ENCODE measurements around the gene ZNF426.
"Not testable (repeated sequence)": the region's sequence is repeated elsewhere in the genome, so short reads cannot be mapped to it uniquely, and the experiment has no call there.

ZNF426 gene

DNA sequence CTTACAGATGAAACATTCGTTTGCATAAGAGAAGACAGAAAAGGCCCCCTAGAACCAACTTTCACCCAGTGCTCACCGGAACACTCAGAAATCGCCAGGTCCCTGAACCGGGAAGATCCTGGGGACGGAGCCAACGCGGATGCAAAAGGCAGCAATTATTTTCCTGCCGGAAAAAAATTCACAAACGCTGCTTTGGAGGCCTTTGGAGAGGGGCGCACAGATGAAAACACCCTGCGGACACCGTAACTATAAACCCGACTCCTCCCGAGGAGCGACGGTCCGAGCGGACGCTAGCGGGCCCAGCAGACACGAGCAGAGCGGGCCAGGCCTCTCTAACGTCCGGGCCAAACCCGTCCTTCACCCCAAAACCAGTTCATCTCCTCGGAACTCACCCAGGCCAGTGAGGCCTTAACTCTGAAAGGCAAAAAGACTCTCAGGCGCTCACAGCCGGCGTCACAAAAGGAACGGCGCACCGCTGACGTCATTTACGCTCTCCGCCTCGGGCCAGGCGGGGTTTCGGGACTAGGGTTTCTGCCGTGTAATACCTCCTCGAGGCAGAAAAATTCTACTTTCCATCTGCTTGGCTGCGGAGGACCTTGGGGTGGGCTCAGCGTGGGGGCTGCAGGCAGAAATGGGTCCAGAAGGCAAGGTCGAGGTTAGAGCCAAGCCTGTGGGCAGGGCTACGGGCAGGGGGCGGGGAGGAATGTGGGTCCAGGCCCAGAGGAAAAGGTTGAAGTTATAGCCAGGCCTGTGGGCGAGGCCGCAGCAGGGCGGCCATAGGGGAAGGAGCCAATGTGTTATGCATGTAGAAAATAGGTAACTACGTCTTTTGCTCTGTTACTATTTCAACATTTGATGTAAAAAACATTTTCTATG lies at the start of gene ZNF426:
TSS of gene ZNF426 (minus strand) at position 463 of the 876 bp plus-strand sequence. CDS start 2,413 bp downstream, outside the sequence.
- TF ChIP-seq, protein P1, sequence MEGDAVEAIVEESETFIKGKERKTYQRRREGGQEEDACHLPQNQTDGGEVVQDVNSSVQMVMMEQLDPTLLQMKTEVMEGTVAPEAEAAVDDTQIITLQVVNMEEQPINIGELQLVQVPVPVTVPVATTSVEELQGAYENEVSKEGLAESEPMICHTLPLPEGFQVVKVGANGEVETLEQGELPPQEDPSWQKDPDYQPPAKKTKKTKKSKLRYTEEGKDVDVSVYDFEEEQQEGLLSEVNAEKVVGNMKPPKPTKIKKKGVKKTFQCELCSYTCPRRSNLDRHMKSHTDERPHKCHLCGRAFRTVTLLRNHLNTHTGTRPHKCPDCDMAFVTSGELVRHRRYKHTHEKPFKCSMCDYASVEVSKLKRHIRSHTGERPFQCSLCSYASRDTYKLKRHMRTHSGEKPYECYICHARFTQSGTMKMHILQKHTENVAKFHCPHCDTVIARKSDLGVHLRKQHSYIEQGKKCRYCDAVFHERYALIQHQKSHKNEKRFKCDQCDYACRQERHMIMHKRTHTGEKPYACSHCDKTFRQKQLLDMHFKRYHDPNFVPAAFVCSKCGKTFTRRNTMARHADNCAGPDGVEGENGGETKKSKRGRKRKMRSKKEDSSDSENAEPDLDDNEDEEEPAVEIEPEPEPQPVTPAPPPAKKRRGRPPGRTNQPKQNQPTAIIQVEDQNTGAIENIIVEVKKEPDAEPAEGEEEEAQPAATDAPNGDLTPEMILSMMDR (IDR thresholded peaks at IDR 0.05), result no peak
- Histone ChIP-seq H3K9me3 (peaks cover 0 to 24% (median 21%) of the 10 kb centered on the region in 3 donors), H3K4me1 (peaks cover 0 to 23% (median 3%) of the 10 kb centered on the region in 4 donors), H3K36me3 (peaks cover 34 to 38% (median 36%) of the 10 kb centered on the region in 3 donors), H3K27ac (peak within 1 kb of the TSS; percentile 83 to 88), H3K27me3 (no peaks in the 10 kb centered on the region), H3K4me3 (peak within 1 kb of the TSS; percentile 64 to 67)
- peak; percentile 73 to 90 for DNase-seq
- intact Hi-C loops (cut with DNase I; ENCODE audit: low total_unique reads), result no loop called here

DNA sequence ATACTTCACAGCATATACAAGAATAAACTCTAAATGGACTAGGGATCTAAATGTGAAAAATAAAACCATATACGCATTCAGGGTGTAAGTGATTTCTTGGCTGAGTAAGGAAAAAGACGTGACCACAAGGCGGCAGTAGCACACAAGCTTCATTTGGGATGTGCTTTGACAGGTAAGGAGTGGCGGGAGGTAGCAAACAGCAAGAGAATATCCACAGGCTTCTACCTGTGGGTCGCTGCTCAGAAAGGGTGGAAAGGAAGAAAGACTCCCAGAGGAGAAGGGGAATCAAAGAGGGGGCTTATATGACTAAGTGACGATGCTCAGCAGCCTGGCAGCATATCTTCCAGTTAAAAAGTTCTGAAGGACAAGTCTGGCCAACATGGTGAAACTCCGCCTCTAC lies 48.3 kb upstream of the ZNF426 start:
- intact Hi-C loops (cut with DNase I; ENCODE audit: low total_unique reads), result loop anchor here (10.0 kb wide), 1 partner anchor 198 kb away; no protein-coding TSS in a partner anchor
- TF ChIP-seq, protein P1 (IDR thresholded peaks at IDR 0.05), result peak; percentile 35 to 48
- H3K27me3 ChIP-seq, result peaks cover 0 to 2% of the 10 kb centered on the region in 2 donors

DNA sequence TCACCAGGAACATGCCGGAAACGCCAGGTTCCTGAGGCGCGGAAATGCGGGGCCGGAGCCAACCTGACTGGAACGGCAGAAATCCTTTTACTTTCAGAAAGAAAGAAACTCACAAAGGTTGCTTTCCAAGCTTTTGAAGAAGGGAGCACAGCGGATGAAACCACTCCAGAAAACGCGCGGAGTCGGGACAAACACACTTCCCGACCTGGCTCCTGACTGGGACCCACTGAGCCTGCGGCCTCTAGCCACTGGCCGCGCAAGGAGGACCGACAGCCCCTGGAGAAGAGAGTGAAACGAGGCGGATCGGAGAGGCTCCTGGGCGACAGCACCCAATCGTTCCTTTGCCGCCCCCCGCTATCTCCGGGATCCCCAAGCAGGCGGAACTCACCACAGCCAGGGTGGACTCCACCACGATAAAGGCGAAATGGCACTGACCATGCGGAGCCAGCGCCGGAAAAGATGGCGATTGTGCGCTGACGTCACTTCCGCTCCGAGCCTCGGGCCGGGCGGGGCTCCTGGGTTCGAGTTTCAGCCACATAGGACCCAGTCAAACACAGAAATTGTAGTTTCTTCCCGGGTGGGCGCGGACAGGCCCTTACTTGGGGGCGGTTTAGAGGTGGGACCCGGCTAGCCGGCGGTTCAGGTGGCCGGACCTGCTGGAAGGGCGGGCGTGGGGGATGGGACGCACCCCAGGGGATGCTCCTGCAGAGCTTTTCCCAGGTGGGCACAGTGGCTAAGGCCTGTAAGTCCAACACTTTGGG lies 45.8 kb upstream of the ZNF426 start, which contains the start of gene ZNF121:
TSS of gene ZNF121 (minus strand) at position 432 of the 761 bp plus-strand sequence. CDS start 16,407 bp downstream, outside the sequence.
- DNase-seq, result peak; percentile 75 to 89
- TF ChIP-seq, protein P1 (IDR thresholded peaks at IDR 0.05), result peak in 1 of 2 experiments; percentile 4
- Histone ChIP-seq H3K27me3 (peaks cover 0 to 2% of the 10 kb centered on the region in 2 donors), H3K9me3 (peaks cover 0 to 8% (median 0%) of the 10 kb centered on the region in 3 donors), H3K4me3 (peak within 1 kb of the TSS; percentile 72 to 96), H3K27ac (peak within 1 kb of the TSS; percentile 84 to 94), H3K4me1 (peaks cover 0 to 23% (median 11%) of the 10 kb centered on the region in 4 donors), H3K36me3 (peaks cover 10 to 25% (median 22%) of the 10 kb centered on the region in 3 donors)
- intact Hi-C loops (cut with DNase I; ENCODE audit: low total_unique reads), result loop anchor here (5.0 to 10.0 kb wide), 2 partner anchors 201 to 257 kb away; no protein-coding TSS in a partner anchor

More for the DNA sequence above, 48.3 kb upstream of the ZNF426 start:
- H3K9me3 ChIP-seq, result no peaks in the 10 kb centered on the region
- no peak overlapping the region for H3K4me3 ChIP-seq
- peaks cover 0 to 23% (median 11%) of the 10 kb centered on the region in 4 donors for H3K4me1 ChIP-seq
- H3K27ac ChIP-seq, result no peak overlapping the region
- H3K36me3 ChIP-seq, result peaks cover 0 to 7% (median 6%) of the 10 kb centered on the region in 3 donors
- peak in 1 of 2 donors; percentile 23 for DNase-seq

DNA sequence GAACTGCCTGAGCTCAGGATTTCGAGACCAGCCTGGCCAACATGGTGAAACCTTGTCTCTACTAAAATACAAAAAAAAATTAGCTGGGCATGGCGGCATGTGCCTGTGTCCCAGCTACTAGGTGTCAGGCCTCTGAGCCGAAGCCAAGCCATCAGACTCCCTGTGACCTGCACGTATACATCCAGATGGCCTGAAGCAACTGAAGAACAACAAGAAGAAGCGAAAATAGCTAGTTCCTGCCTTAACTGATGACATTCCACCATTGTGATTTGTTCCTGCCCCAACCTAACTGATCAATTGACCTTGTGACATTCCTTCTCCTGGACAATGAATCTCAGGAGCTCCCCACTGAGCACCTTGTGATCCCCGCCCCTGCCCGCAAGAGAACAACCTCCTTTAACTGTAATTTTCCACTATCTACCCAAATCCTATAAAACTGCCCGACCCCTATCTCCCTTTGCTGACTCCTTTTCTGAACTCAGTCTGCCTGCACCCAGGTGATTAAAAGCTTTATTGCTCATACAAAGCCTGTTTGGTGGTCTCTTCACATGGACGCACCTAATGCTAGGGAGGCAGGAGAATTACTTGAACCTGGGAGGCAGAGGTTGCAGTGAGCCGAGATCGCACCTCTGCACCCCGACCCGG lies 43.8 kb upstream of the ZNF426 start:
- H3K27ac ChIP-seq, H3K27me3 ChIP-seq, DNase-seq, H3K4me3 ChIP-seq: not testable (repeated sequence)
- intact Hi-C loops (cut with DNase I; ENCODE audit: low total_unique reads), result loop anchor here (5.0 to 10.0 kb wide), 2 partner anchors 203 to 255 kb away; no protein-coding TSS in a partner anchor
- Histone ChIP-seq H3K36me3 (peaks cover 26 to 40% (median 33%) of the 10 kb centered on the region in 3 donors), H3K9me3 (peaks cover 0 to 20% (median 10%) of the 10 kb centered on the region in 3 donors), H3K4me1 (peaks cover 0 to 23% (median 11%) of the 10 kb centered on the region in 4 donors)

DNA sequence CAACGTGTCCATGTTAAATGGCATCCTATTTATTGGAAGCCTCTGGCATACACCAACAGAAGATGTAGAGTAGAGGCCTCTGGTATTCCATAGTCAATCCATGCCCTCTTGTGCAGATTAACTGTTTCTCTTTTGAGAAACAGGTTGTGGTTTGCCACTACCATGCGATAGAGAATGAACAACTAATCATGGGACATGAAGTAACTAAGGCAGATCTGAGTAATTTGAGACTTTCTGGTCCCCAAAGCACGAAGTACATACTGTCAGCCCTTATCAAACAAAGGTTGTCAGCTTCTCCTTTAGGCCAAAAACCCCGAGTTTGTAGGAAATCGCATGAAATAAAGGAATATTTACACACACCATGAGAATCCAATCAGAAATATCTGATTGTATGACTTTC lies 42.3 kb upstream of the ZNF426 start:
- Histone ChIP-seq H3K4me3 (no peak overlapping the region), H3K27me3 (no peaks in the 10 kb centered on the region), H3K27ac (no peak overlapping the region), H3K36me3 (peaks cover 30 to 40% (median 37%) of the 10 kb centered on the region in 3 donors), H3K4me1 (peaks cover 0 to 23% (median 11%) of the 10 kb centered on the region in 4 donors), H3K9me3 (peaks cover 0 to 35% (median 15%) of the 10 kb centered on the region in 3 donors)
- TF ChIP-seq, protein P1 (IDR thresholded peaks at IDR 0.05), result no peak
- no peak for DNase-seq
- intact Hi-C loops (cut with DNase I; ENCODE audit: low total_unique reads), result loop anchor here (5.0 to 10.0 kb wide), 2 partner anchors 204 to 253 kb away; no protein-coding TSS in a partner anchor

All from tibial artery (tissue), 4 donors.